Suprapubic skin (tissue), 4 donors: ENCODE measurements around the gene AMOTL2. TPM values are rescaled to one million over a fixed set of nuclear protein-coding genes. Genes with fewer than 3 reads are reported as not detected.

ENCODE experiments used
- DNase-seq, 2 donors: peaks; one replicate each; pipeline ENCODE4 v3.0.0-alpha.2; 2019; ENCODE audit warnings: low spot score in 2 of 2
- H3K27ac ChIP-seq: fragments of 200-600 bp; sonication (generic); one replicate; pipeline ENCODE4 v1.5.1; 2019
- H3K27me3 ChIP-seq: fragments of 200-600 bp; sonication (generic); one replicate; pipeline ENCODE4 v1.5.1; 2019
- H3K36me3 ChIP-seq: fragments of 200-600 bp; sonication (generic); one replicate; pipeline ENCODE4 v1.5.1; 2019
- H3K4me1 ChIP-seq: fragments of 200-600 bp; sonication (generic); one replicate; pipeline ENCODE4 v1.5.1; 2019
- H3K4me3 ChIP-seq: fragments of 200-600 bp; sonication (generic); one replicate; pipeline ENCODE4 v1.5.1; 2019; ENCODE audit warnings: mild to moderate bottlenecking
- H3K9me3 ChIP-seq: fragments of 200-600 bp; sonication (generic); one replicate; pipeline ENCODE4 v1.5.1; 2019
- EP300 ChIP-seq: sonication (generic); formaldehyde crosslinking; IDR thresholded peaks from one replicate; pipeline ENCODE4 v1.6.1; 2017; ENCODE audit warnings: antibody characterized with exemption
- POLR2A ChIP-seq, 2 donors: fragments of 450-650 bp; IDR thresholded peaks; one replicate each; pipeline ENCODE4 v1.6.1; 2017; ENCODE audit warnings: antibody characterized with exemption in 2 of 2, mild to moderate bottlenecking in 2 of 2, moderate library complexity in 2 of 2
- POLR2AphosphoS5 ChIP-seq, 3 donors: sonication (generic); formaldehyde crosslinking; IDR thresholded peaks; one replicate each; pipeline ENCODE4 v1.6.1; 2017; ENCODE audit warnings: antibody characterized with exemption in 3 of 3
- WGBS: methylation state at CpG from one replicate; pipeline ENCODE4 v1.1.5; 2018; 5-methylcytosine and 5-hydroxymethylcytosine counted together
- total RNA-seq, 4 donors: library from RNA; depleted of rRNA; stranded (reverse); fragments of >200 nt; gene quantifications; one replicate each; pipeline ENCODE4 v1.1.0, GENCODE V29; 2016
- TF ChIP-seq, protein P1 (sequence below), 2 donors: fragments of 200-600 bp in 1 of 2; fragments of 450-650 bp in 1 of 2; sonication (generic) in 1 of 2; IDR thresholded peaks; one replicate each; pipeline ENCODE4 v1.5.1; 2016 to 2019; ENCODE audit warnings: antibody characterized with exemption in 2 of 2, mild to moderate bottlenecking in 1 of 2, moderate library complexity in 1 of 2

Gene AMOTL2
- total RNA-seq, 4 donors from 2014 or later, result 80.4 to 118 (median 95.8) TPM

DNA sequence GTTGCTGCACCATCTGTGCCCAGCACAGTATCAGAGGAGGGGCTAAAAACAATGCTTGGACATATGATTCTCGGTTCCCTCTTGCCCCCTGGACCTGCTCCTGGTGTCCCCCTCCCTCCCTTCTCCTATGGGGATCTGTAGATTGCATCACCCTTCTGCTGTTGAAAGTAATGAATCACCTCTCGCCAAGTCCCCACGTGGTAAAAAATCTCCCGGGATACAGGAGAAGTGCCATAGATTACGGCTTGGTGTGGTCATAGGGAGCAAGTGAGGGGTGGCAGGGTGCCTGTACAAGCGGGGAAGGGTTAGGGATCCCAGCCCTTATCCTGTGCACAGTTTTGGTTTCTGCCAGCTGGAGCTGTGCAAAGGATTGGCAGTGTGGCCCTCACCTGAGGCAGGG, 37.7 kb downstream of the AMOTL2 start:
- TF ChIP-seq POLR2A (IDR thresholded peaks at IDR 0.05), result no peak
- no peak for TF ChIP-seq POLR2AphosphoS5 (IDR thresholded peaks at IDR 0.05)
- TF ChIP-seq, protein P1, sequence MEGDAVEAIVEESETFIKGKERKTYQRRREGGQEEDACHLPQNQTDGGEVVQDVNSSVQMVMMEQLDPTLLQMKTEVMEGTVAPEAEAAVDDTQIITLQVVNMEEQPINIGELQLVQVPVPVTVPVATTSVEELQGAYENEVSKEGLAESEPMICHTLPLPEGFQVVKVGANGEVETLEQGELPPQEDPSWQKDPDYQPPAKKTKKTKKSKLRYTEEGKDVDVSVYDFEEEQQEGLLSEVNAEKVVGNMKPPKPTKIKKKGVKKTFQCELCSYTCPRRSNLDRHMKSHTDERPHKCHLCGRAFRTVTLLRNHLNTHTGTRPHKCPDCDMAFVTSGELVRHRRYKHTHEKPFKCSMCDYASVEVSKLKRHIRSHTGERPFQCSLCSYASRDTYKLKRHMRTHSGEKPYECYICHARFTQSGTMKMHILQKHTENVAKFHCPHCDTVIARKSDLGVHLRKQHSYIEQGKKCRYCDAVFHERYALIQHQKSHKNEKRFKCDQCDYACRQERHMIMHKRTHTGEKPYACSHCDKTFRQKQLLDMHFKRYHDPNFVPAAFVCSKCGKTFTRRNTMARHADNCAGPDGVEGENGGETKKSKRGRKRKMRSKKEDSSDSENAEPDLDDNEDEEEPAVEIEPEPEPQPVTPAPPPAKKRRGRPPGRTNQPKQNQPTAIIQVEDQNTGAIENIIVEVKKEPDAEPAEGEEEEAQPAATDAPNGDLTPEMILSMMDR (IDR thresholded peaks at IDR 0.05), result no peak
- no peak for TF ChIP-seq EP300
- Histone ChIP-seq H3K4me3 (no peak overlapping the region), H3K27ac (no peak overlapping the region), H3K9me3 (no peaks in the 10 kb centered on the region), H3K4me1 (peaks cover 48% of the 10 kb centered on the region), H3K27me3 (no peaks in the 10 kb centered on the region), H3K36me3 (no peaks in the 10 kb centered on the region)
- 60% methylated on average over 6 of the region's 6 CpGs for WGBS
- peak in 1 of 2 donors; percentile 72 for DNase-seq

DNA sequence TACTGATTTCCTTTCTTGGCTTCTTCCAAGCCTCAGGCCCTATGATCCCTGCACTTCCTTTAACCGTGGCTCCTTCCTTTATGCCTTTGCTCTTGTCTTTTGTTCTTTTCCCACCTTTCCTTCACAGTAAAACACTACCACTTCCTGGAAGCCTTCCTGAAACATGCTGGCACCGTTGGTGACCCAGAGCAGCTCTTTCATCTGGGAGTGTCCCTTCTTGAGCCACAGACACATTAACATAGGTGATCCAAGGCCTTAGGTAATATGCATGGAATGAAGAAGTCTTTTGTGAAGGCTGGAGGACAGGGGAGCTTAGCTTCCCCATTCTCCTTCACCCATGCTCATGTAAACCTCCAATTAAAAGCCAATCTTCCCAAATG, 39.4 kb downstream of the AMOTL2 start:
- TF ChIP-seq, protein P1 (IDR thresholded peaks at IDR 0.05), result no peak
- TF ChIP-seq POLR2A (IDR thresholded peaks at IDR 0.05), result no peak
- TF ChIP-seq EP300, result no peak
- no peak for TF ChIP-seq POLR2AphosphoS5 (IDR thresholded peaks at IDR 0.05)

DNA sequence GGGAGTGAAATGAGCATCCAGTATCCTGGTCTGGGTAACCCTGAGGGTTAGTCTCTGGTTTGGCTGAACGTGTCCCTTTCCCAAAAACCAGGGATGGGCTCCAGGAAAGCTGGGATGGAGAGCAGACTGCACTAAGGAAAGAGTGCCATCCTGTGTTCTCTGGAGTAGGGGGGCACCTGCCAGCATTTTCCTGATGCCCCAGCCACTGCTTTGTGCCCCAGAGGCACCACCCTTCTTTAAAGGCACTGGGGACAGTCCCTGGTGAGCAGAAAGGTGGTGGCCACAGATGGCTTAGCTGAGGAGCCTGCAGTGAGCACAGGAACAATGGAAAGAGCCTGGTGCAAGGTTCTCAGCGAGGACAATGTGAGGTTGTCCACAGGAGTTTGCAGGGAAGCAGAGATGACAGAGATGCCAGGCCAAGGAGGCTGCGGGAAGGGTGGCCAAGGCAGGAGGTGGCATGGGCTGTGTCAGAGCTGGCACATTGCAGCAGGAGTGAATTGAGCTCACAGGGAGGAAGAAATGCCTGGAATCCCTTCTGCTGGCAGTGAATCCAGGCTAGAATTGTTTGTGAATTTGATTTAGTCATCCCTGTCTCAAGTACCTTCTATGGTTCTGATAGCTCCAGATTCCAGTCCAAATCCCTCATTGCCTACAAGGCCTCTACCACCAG, 39.9 kb downstream of the AMOTL2 start:
- Histone ChIP-seq H3K9me3 (no peaks in the 10 kb centered on the region), H3K27ac (peak overlapping the region; percentile 28), H3K4me3 (no peak overlapping the region), H3K4me1 (peaks cover 51% of the 10 kb centered on the region), H3K27me3 (no peaks in the 10 kb centered on the region), H3K36me3 (no peaks in the 10 kb centered on the region)
- DNase-seq, result peak in 1 of 2 donors; percentile 37
- TF ChIP-seq EP300 (no peak), POLR2A (IDR thresholded peaks at IDR 0.05) (no peak), POLR2AphosphoS5 (IDR thresholded peaks at IDR 0.05) (no peak)
- TF ChIP-seq, protein P1 (IDR thresholded peaks at IDR 0.05), result no peak
- WGBS, result 60% methylated on average over 3 of the region's 3 CpGs

More for the DNA sequence above, 39.4 kb downstream of the AMOTL2 start:
- peak overlapping the region; percentile 28 for H3K27ac ChIP-seq
- 54% methylated on average over 2 of the region's 2 CpGs for WGBS
- peaks cover 53% of the 10 kb centered on the region for H3K4me1 ChIP-seq
- peak in 1 of 2 donors; percentile 31 for DNase-seq
- H3K4me3 ChIP-seq, result no peak overlapping the region
- H3K36me3 ChIP-seq, result no peaks in the 10 kb centered on the region
- no peaks in the 10 kb centered on the region for H3K9me3 ChIP-seq
- H3K27me3 ChIP-seq, result no peaks in the 10 kb centered on the region

DNA sequence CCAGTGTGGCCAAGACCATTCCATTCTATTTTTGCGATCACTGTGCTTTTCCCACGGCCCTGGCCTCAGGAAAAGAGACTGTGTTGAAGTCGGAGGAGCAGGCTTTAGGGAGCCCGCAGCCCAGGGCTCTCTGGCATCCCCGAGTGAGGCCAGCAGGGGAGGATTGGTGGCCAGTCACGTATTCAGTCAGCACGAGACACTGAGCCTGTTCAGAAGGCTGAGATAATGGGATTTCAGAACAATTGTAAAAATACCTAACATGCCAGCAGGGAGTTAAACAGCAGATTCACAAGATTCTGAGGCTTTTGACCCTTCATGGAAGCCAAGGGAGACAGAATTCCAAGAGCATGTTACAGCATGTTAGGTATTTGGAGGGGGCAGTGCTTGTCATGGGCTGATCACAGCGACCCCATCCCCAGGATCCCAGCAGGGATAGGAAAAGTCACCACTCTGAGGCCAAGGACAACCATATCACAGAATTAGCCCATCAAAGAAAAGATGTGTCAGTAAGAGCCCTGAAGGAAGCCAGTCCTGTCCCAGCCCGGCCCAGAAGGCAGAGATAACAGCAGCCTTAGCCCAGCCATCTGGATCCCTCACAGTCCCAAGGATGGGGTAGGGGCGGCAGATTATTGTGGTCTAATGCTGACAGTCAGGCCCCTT, 40.6 kb downstream of the AMOTL2 start:
- no peak for TF ChIP-seq EP300
- no peak for TF ChIP-seq POLR2AphosphoS5 (IDR thresholded peaks at IDR 0.05)
- TF ChIP-seq, protein P1 (IDR thresholded peaks at IDR 0.05), result no peak
- no peak for TF ChIP-seq POLR2A (IDR thresholded peaks at IDR 0.05)
- no peaks in the 10 kb centered on the region for H3K36me3 ChIP-seq
- H3K4me1 ChIP-seq, result peaks cover 54% of the 10 kb centered on the region
- no peaks in the 10 kb centered on the region for H3K27me3 ChIP-seq
- 59% methylated on average over 10 of the region's 10 CpGs for WGBS
- H3K9me3 ChIP-seq, result no peaks in the 10 kb centered on the region
- peak in 1 of 2 donors; percentile 67 for DNase-seq
- peak overlapping the region; percentile 28 for H3K27ac ChIP-seq
- no peak overlapping the region for H3K4me3 ChIP-seq

DNA sequence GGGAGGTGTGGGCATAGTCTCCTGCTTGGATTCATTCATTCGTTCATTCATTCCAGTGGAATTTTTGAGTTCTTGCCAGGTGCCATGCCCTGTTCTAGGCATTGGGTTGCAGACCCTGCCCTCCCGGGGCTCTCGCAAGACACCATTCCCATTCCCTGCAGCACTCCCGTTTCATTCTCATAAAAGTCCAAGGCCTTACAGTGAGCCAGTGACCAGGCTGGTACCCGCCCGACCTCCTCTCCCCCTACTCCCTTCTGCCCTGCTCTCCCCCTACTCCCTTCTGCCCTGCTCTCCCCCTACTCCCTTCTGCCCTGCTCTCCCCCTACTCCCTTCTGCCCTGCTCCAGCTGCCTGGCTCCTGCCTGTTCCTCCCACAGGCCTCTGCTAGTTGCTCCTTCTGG, 41.9 kb downstream of the AMOTL2 start:
- Histone ChIP-seq H3K36me3 (no peaks in the 10 kb centered on the region), H3K9me3 (no peaks in the 10 kb centered on the region), H3K27ac (peak overlapping the region; percentile 35), H3K4me1 (peaks cover 67% of the 10 kb centered on the region), H3K4me3 (no peak overlapping the region), H3K27me3 (no peaks in the 10 kb centered on the region)
- TF ChIP-seq POLR2AphosphoS5 (IDR thresholded peaks at IDR 0.05), result no peak
- TF ChIP-seq, protein P1 (IDR thresholded peaks at IDR 0.05), result no peak
- 70% methylated on average over 6 of the region's 6 CpGs for WGBS
- peak in 1 of 2 donors; percentile 44 for DNase-seq
